PFSK-1 (cell line): Measurements from ENCODE around the gene P4HA3.

ENCODE experiments used
- FOXP2 ChIP-seq: optimal IDR thresholded peaks from 2 replicates; pipeline ENCODE3; 2011; ENCODE audit warnings: borderline replicate concordance, control low read depth, inconsistent platforms; ENCODE audit not compliant: insufficient read depth; ENCODE audit errors: extremely low read length, extremely low read depth
- POLR2AphosphoS5 ChIP-seq: IDR thresholded peaks from 2 replicates; pipeline ENCODE4 v1.6.1; 2012; ENCODE audit warnings: low read depth, mild to moderate bottlenecking, control low read depth, low read length, moderate library complexity
- SIN3A ChIP-seq: IDR thresholded peaks from 2 replicates; pipeline ENCODE4 v1.6.1; 2012; ENCODE audit warnings: mild to moderate bottlenecking, low read length, moderate library complexity, borderline replicate concordance; ENCODE audit not compliant: insufficient read depth
- TAF1 ChIP-seq: IDR thresholded peaks from 2 replicates; pipeline ENCODE4 v1.6.1; 2012; ENCODE audit warnings: low read length, control low read depth, borderline replicate concordance; ENCODE audit not compliant: insufficient read depth
- TF ChIP-seq, protein P1 (sequence below), 2 experiments: IDR thresholded peaks; 2 replicates each; pipeline versions ENCODE4 v1.6.1 to v1.8.0; 2011 to 2012; ENCODE audit warnings: low read depth in 2 of 2, low read length in 2 of 2, control low read depth in 1 of 2, inconsistent platforms in 1 of 2, mild to moderate bottlenecking in 1 of 2, moderate library complexity in 1 of 2; ENCODE audit not compliant: insufficient read depth in 1 of 2

Gene P4HA3

DNA sequence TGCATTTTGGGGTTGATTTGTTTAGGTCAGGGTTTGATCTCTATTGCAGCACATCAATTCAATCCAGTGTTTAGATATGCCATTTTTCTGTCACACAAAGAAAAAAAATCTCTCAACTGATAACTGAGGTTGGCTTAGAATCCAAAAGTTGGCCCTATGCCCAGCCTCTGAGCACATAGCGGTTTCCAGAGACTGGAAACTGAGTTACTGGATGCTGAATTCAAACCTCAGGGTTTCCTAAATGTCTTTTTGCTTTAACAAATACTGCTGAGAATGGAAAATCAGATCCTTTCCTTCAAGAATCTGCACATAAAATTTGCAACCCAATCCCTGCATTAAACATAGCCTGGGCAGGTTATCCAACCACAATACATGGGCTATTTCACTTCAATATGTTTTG is 4.0 kb downstream of the P4HA3 start:
- TF ChIP-seq, protein P1, sequence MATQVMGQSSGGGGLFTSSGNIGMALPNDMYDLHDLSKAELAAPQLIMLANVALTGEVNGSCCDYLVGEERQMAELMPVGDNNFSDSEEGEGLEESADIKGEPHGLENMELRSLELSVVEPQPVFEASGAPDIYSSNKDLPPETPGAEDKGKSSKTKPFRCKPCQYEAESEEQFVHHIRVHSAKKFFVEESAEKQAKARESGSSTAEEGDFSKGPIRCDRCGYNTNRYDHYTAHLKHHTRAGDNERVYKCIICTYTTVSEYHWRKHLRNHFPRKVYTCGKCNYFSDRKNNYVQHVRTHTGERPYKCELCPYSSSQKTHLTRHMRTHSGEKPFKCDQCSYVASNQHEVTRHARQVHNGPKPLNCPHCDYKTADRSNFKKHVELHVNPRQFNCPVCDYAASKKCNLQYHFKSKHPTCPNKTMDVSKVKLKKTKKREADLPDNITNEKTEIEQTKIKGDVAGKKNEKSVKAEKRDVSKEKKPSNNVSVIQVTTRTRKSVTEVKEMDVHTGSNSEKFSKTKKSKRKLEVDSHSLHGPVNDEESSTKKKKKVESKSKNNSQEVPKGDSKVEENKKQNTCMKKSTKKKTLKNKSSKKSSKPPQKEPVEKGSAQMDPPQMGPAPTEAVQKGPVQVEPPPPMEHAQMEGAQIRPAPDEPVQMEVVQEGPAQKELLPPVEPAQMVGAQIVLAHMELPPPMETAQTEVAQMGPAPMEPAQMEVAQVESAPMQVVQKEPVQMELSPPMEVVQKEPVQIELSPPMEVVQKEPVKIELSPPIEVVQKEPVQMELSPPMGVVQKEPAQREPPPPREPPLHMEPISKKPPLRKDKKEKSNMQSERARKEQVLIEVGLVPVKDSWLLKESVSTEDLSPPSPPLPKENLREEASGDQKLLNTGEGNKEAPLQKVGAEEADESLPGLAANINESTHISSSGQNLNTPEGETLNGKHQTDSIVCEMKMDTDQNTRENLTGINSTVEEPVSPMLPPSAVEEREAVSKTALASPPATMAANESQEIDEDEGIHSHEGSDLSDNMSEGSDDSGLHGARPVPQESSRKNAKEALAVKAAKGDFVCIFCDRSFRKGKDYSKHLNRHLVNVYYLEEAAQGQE (IDR thresholded peaks at IDR 0.05; ENCODE audit: insufficient read depth in 1 of 2, low read depth in 2 of 2, low read length in 2 of 2) = no peak
- TF ChIP-seq TAF1 (no peak), POLR2AphosphoS5 (no peak), FOXP2 (no peak), SIN3A (no peak)

DNA sequence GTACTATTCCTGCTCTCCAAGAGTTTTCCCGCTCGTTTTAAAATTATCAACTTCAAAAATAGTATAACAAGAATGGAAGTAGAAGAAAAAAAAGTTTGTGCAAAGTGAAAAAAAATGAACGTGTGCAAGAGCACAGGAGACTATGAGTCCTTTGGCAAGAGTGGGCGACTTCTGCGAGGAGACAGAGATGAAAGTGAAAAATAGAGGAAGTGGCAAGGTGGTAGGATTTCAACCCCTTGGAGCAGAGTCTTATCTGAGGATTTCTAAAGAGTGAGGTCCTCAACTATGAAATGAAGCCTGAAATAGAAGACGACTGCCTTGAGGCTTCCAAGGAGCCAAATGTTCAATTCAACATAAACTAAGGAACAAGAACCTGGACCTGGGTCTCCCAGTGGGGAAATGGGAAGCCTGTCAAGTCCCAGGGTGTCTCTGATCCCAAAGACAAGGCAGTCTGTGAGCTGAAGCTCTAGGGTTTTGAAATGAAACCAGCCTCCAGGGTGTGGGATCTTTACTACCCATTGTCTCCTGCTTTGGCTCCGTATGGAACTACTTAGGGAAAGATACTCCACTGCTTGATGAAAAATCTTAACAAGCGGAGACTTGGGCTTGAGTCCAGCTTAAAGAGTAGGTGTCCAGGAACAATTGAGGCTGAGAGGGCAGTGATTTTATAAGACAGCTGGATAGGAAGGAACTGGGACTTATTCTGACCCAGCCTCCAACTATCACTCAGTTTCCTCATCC is 4.8 kb downstream of the P4HA3 start:
- TF ChIP-seq SIN3A = no peak
- TF ChIP-seq TAF1 = no peak
- TF ChIP-seq POLR2AphosphoS5 = no peak
- TF ChIP-seq FOXP2 = no peak
- TF ChIP-seq, protein P1 (IDR thresholded peaks at IDR 0.05; ENCODE audit: insufficient read depth in 1 of 2, low read depth in 2 of 2, low read length in 2 of 2) = no peak

DNA sequence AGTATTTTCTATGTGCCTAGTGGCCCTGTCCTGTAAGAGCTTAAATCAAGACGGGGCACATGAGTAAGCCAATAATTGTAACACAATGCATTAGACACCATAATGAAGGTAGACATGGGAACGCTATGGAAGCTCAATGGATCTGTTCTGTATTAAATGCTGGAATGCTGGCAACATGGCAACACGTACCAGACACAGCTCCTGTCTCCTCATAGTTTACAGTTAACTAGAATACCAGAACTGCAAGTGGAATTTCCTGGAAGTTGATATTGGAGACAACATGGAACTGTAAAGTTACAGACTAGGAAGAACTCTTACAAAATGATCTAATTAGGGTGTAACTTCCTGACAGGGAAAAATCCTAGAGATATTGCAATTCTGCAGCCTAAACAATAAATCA is 12.4 kb downstream of the P4HA3 start:
- no peak for TF ChIP-seq SIN3A
- TF ChIP-seq FOXP2 = no peak
- TF ChIP-seq TAF1 = no peak
- TF ChIP-seq, protein P1 (IDR thresholded peaks at IDR 0.05; ENCODE audit: insufficient read depth in 1 of 2, low read depth in 2 of 2, low read length in 2 of 2) = no peak
- no peak for TF ChIP-seq POLR2AphosphoS5

DNA sequence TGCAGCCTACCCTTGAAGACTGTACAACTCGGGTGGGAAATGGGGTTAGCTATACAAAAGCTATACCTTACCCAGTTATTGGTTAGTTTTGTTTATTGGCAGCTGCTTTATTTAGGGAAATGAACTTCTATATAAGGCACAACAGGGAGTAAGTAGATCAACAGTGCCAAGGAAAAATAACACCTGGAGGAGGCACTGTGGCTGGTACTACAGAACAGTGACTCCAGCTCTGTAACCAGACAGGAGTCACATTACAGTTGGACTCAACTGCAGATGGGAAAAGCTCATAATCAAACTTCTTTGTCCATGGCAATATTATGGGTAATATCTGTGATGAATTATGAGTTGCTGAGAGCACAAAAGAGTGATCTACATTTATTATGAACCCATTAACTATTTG is 14.0 kb downstream of the P4HA3 start:
- TF ChIP-seq, protein P1 (IDR thresholded peaks at IDR 0.05; ENCODE audit: insufficient read depth in 1 of 2, low read depth in 2 of 2, low read length in 2 of 2) = no peak
- TF ChIP-seq SIN3A (no peak), TAF1 (no peak), FOXP2 (no peak), POLR2AphosphoS5 (no peak)

DNA sequence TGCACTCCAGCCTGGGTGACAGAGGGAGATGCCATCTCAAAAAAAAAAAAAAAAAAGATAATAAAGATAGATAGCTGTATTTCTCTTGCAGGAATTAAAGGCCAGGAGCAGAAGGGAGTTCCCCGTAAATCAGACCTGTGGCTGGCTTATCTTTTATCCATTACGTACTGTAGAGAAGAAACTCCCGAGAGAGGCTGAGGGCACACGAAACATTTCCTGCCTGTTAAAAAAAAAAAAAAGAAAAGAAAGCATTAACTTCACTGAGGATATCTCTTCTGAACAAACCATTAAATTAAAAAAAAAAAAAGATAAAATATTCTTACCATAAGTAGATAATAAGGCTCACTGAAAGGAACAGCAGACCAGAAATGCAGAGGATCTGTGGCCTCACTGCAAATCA is 22.5 kb downstream of the P4HA3 start:
- TF ChIP-seq POLR2AphosphoS5 = no peak
- TF ChIP-seq TAF1 = no peak
- TF ChIP-seq, protein P1 (IDR thresholded peaks at IDR 0.05; ENCODE audit: insufficient read depth in 1 of 2, low read depth in 2 of 2, low read length in 2 of 2) = no peak
- TF ChIP-seq FOXP2 = no peak
- no peak for TF ChIP-seq SIN3A
